IMR-90 (cell line): Measurements from ENCODE around the gene UPK3B. TPM values are rescaled to one million over a fixed set of nuclear protein-coding genes. Genes with fewer than 3 reads are reported as not detected.

ENCODE experiments used
- ATAC-seq: fragments of 200-7000 bp; cut with Tn5 transposase; 2 replicates; pipeline ENCODE4 v1.9.1; 2020; ENCODE audit warnings: low read depth, mild to moderate bottlenecking, moderate library complexity
- BruUV-seq: library from RNA; stranded (reverse); fragments of 400-500 nt; replicated peaks from 2 replicates; lab custom pipeline; 2021; lab: Mats Ljungman, UMichigan
- CTCF ChIA-PET: fragments of 300-600 bp; formaldehyde crosslinking; extraction: SDS; loops from one replicate; lab custom pipeline; 2021; ENCODE audit warnings: antibody characterized with exemption; lab: Yijun Ruan, JAX
- POLR2A ChIA-PET: fragments of 300-600 bp; sonication (Branson Sonifier 250); formaldehyde crosslinking; loops from one replicate; lab custom pipeline; 2022; ENCODE audit warnings: antibody characterized with exemption; ENCODE audit not compliant: unreplicated experiment; lab: Charles Lee
- DNase-seq: peaks from one replicate; pipeline ENCODE4 v3.0.0; 2013
- H2AFZ ChIP-seq: replicated peaks from 2 replicates; pipeline ENCODE3; 2013; ENCODE audit warnings: low read length, mild to moderate bottlenecking; ENCODE audit not compliant: poor library complexity
- H2AK5ac ChIP-seq: 2 replicates; pipeline ENCODE4 v1.6.1; 2013; ENCODE audit warnings: low read depth, low read length, inconsistent platforms
- H2AK9ac ChIP-seq: replicated peaks from 2 replicates; pipeline ENCODE3; 2013; ENCODE audit warnings: mild to moderate bottlenecking, low read depth, low read length, moderate library complexity; ENCODE audit not compliant: poor library complexity
- H2BK120ac ChIP-seq: 2 replicates; pipeline ENCODE4 v1.6.1; 2013; ENCODE audit warnings: low read depth, low read length, inconsistent platforms
- H2BK15ac ChIP-seq: 3 replicates; pipeline ENCODE4 v1.6.1; 2013; ENCODE audit warnings: low read depth, low read length, inconsistent platforms
- H2BK20ac ChIP-seq: 2 replicates; pipeline ENCODE4 v1.6.1; 2013; ENCODE audit warnings: low read depth, mild to moderate bottlenecking, inconsistent platforms, low read length, moderate library complexity
- H2BK5ac ChIP-seq: 2 replicates; pipeline ENCODE4 v1.6.1; 2013; ENCODE audit warnings: mild to moderate bottlenecking, low read depth, low read length, inconsistent platforms; ENCODE audit not compliant: poor library complexity, severe bottlenecking
- H3K14ac ChIP-seq: replicated peaks from 2 replicates; pipeline ENCODE4 v1.6.1; 2013; ENCODE audit warnings: low read depth, low read length, inconsistent platforms
- H3K18ac ChIP-seq: 2 replicates; pipeline ENCODE4 v1.6.1; 2013; ENCODE audit warnings: low read depth, low read length, control low read depth
- H3K23ac ChIP-seq: 2 replicates; pipeline ENCODE4 v1.6.1; 2013; ENCODE audit warnings: low read depth, low read length, inconsistent platforms
- H3K27ac ChIP-seq: 2 replicates; pipeline ENCODE4 v1.5.1; 2013; ENCODE audit warnings: mild to moderate bottlenecking, control low read depth, low read length; ENCODE audit not compliant: insufficient read depth
- H3K27me3 ChIP-seq: 2 replicates; pipeline ENCODE4 v1.6.1; 2013; ENCODE audit warnings: low read length; ENCODE audit not compliant: control insufficient read depth, insufficient read depth
- H3K36me3 ChIP-seq: 2 replicates; pipeline ENCODE4 v1.6.1; 2013; ENCODE audit warnings: low read length, mixed read lengths; ENCODE audit not compliant: control insufficient read depth, insufficient read depth
- H3K4ac ChIP-seq: 2 replicates; pipeline ENCODE4 v1.6.1; 2013; ENCODE audit warnings: low read depth, low read length, inconsistent platforms
- H3K4me1 ChIP-seq: 2 replicates; pipeline ENCODE4 v1.6.1; 2013; ENCODE audit warnings: low read length, mixed read lengths; ENCODE audit not compliant: control insufficient read depth, insufficient read depth
- H3K4me2 ChIP-seq: 2 replicates; pipeline ENCODE4 v1.6.1; 2013; ENCODE audit warnings: low read depth, mild to moderate bottlenecking, control low read depth, low read length, moderate library complexity
- H3K4me3 ChIP-seq: 2 replicates; pipeline ENCODE4 v1.5.1; 2013; ENCODE audit warnings: low read depth, mild to moderate bottlenecking, control low read depth, low read length, moderate library complexity; ENCODE audit not compliant: insufficient read depth
- H3K56ac ChIP-seq: 2 replicates; pipeline ENCODE4 v1.6.1; 2013; ENCODE audit warnings: low read length, inconsistent platforms; ENCODE audit not compliant: insufficient read depth; ENCODE audit errors: extremely low read depth
- H3K79me1 ChIP-seq, 2 experiments: 2 replicates each; pipeline ENCODE4 v1.6.1; 2013; ENCODE audit warnings: low read length in 2 of 2, inconsistent platforms in 1 of 2, low read depth in 1 of 2
- H3K9ac ChIP-seq: 2 replicates; pipeline ENCODE4 v1.6.1; 2013; ENCODE audit warnings: low read depth, low read length, control low read depth
- H3K9me1 ChIP-seq: 2 replicates; pipeline ENCODE4 v1.6.1; 2013; ENCODE audit warnings: low read length, inconsistent platforms; ENCODE audit not compliant: insufficient read depth
- H3K9me3 ChIP-seq: 2 replicates; pipeline ENCODE4 v1.6.1; 2013; ENCODE audit warnings: low read length; ENCODE audit not compliant: control insufficient read depth, insufficient read depth
- H4K20me1 ChIP-seq: 2 replicates; pipeline ENCODE4 v1.6.1; 2013; ENCODE audit warnings: low read length, inconsistent platforms; ENCODE audit not compliant: insufficient read depth
- H4K5ac ChIP-seq: 2 replicates; pipeline ENCODE4 v1.6.1; 2013; ENCODE audit warnings: mild to moderate bottlenecking, low read depth, low read length, control low read depth
- H4K8ac ChIP-seq, 2 experiments: 2 replicates each; pipeline ENCODE4 v1.6.1; 2013; ENCODE audit warnings: low read depth in 2 of 2, low read length in 2 of 2, control low read depth in 1 of 2, inconsistent platforms in 1 of 2
- H4K91ac ChIP-seq: 2 replicates; pipeline ENCODE4 v1.6.1; 2013; ENCODE audit warnings: low read depth, low read length, inconsistent platforms; ENCODE audit not compliant: insufficient read depth
- CEBPB ChIP-seq: IDR thresholded peaks from 2 replicates; pipeline ENCODE4 v1.6.1; 2012; ENCODE audit warnings: low read depth, low read length, improper control_type of control experiment
- CHD1 ChIP-seq: IDR thresholded peaks from 2 replicates; pipeline ENCODE4 v1.6.1; 2012; ENCODE audit warnings: low read depth, low read length, improper control_type of control experiment
- FOS ChIP-seq: fragments of 150-350 bp; IDR thresholded peaks from 2 replicates; pipeline ENCODE4 v1.6.1; 2016; ENCODE audit warnings: low read depth, low read length
- MXI1 ChIP-seq: IDR thresholded peaks from 2 replicates; pipeline ENCODE4 v1.6.1; 2012; ENCODE audit warnings: low read depth, mild to moderate bottlenecking, low read length, moderate library complexity, borderline replicate concordance
- NFE2L2 ChIP-seq: fragments of 150-350 bp; IDR thresholded peaks from 2 replicates; pipeline ENCODE4 v1.6.1; 2016; ENCODE audit warnings: low read depth, mild to moderate bottlenecking, low read length
- POLR2A ChIP-seq: IDR thresholded peaks from 2 replicates; pipeline ENCODE4 v1.6.1; 2012; ENCODE audit warnings: mild to moderate bottlenecking, low read depth, low read length
- RAD21 ChIP-seq: IDR thresholded peaks from 2 replicates; pipeline ENCODE4 v1.6.1; 2012; ENCODE audit warnings: low read length, improper control_type of control experiment
- RCOR1 ChIP-seq: IDR thresholded peaks from 2 replicates; pipeline ENCODE4 v1.6.1; 2012; ENCODE audit warnings: mild to moderate bottlenecking, low read length, improper control_type of control experiment; ENCODE audit not compliant: insufficient replicate concordance
- SMC3 ChIP-seq: fragments of 150-350 bp; IDR thresholded peaks from 2 replicates; pipeline ENCODE4 v1.6.1; 2016; ENCODE audit warnings: low read depth, mild to moderate bottlenecking, antibody characterized with exemption, low read length, moderate library complexity
- WGBS, 2 experiments: methylation state at CpG; one replicate each; pipeline versions ENCODE4 v1.1.5 to v1.1.7; 2013; ENCODE audit warnings: missing lambda C conversion rate in 2 of 2; ENCODE audit not compliant: insufficient read length in 1 of 2; ENCODE audit errors: extremely low coverage in 2 of 2; 5-methylcytosine and 5-hydroxymethylcytosine counted together
- dilution Hi-C: fragments of 300-500 bp; cut with HindIII; formaldehyde crosslinking; loops from one replicate; pipeline ENCODE4 v1.14.3; 2018; ENCODE audit warnings: low sequenced_read_pairs; ENCODE audit not compliant: unreplicated experiment
- in situ Hi-C: fragments of 300-500 bp; cut with MboI; formaldehyde crosslinking; loops from 3 replicates; pipeline ENCODE4 v1.14.3; 2019; ENCODE audit warnings: low sequenced_read_pairs, inconsistent platforms, mixed read lengths
- intact Hi-C: fragments of 100-400 bp; cut with micrococcal nuclease; formaldehyde crosslinking; loops from 2 replicates; pipeline ENCODE4 v1.10.0; 2022
- polyA plus RNA-seq, 3 experiments: library from polyadenylated mRNA; depleted of rRNA; stranded (reverse); fragments of >200 nt; gene quantifications; 2 replicates each; pipeline ENCODE4 v1.2.3, GENCODE V29; 2012; ENCODE audit warnings: low replicate concordance in 1 of 3
- total RNA-seq: library from RNA; depleted of rRNA; stranded (reverse); fragments of >200 nt; gene quantifications from 2 replicates; pipeline ENCODE4 v1.2.3, GENCODE V29; 2012
- TF ChIP-seq, protein P1 (sequence below): fragments of 150-350 bp; IDR thresholded peaks from 2 replicates; pipeline ENCODE4 v1.6.1; 2017; ENCODE audit warnings: mild to moderate bottlenecking, antibody characterized with exemption, low read length, low read depth
- TF ChIP-seq, protein P2 (sequence below): fragments of 150-350 bp; IDR thresholded peaks from 2 replicates; pipeline ENCODE4 v1.6.1; 2016; ENCODE audit warnings: low read depth, mild to moderate bottlenecking, low read length, moderate library complexity, borderline replicate concordance

Gene UPK3B
- total and polyA plus RNA-seq, 2 of the 4 experiments (the other 2 are of a cell fraction), result 0.26 TPM; not detected in 1

DNA sequence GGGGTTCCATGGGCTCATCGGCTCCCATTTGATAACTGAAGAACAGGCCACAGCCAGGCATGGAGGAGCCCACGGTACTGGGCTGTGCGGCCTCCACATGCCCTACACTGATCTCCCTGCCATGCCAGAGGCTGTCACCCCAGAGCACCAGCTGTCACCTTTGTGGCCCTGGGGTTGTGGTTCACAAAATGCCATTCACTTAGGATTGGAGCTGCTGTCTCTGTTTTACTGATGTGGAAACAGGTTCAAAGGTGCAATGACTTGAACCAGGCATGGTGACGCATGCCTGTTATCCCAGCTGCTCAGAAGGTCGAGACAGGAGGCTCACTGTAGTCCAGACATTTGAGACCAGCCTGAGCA lies 4.3 kb upstream of the UPK3B start:
- no TSS peak for BruUV-seq
- H2AK5ac ChIP-seq, result no peak overlapping the region
- H3K4me3 ChIP-seq, result no peak overlapping the region
- no peak overlapping the region for H2BK5ac ChIP-seq
- H3K36me3 ChIP-seq, result peaks cover 16% of the 10 kb centered on the region
- H3K27ac ChIP-seq, result no peak overlapping the region
- POLR2A ChIA-PET, result no interaction called here
- no peak overlapping the region for H3K14ac ChIP-seq
- in situ Hi-C loops (loop anchor here (5.0 kb wide), 1 partner anchor 74 kb away; no protein-coding TSS in a partner anchor), dilution Hi-C loops (no loop called here), intact Hi-C loops (no loop called here)
- no peaks in the 10 kb centered on the region for H3K27me3 ChIP-seq
- no peak overlapping the region for H2BK15ac ChIP-seq
- H3K56ac ChIP-seq, result no peak overlapping the region
- H3K4ac ChIP-seq, result no peak overlapping the region
- WGBS, 2 experiments, result no CpG with 5 or more reads among the region's 5 CpGs
- H3K4me2 ChIP-seq, result no peak overlapping the region
- H2BK20ac ChIP-seq, result no peak overlapping the region
- no peak overlapping the region for H4K91ac ChIP-seq
- no peak overlapping the region for H3K18ac ChIP-seq
- no peak overlapping the region for H4K8ac ChIP-seq
- H3K9me1 ChIP-seq, result no peaks in the 10 kb centered on the region
- CTCF ChIA-PET, result no interaction called here
- H4K20me1 ChIP-seq, result no peaks in the 10 kb centered on the region
- no peaks in the 10 kb centered on the region; a peak in 1 of 4 replicates for H3K79me1 ChIP-seq
- H3K9me3 ChIP-seq, result no peaks in the 10 kb centered on the region
- H4K5ac ChIP-seq, result no peak overlapping the region
- ATAC-seq (no peak), DNase-seq (no peak)
- no peak overlapping the region for H2BK120ac ChIP-seq
- H3K4me1 ChIP-seq, result no peaks in the 10 kb centered on the region
- no peak overlapping the region for H3K9ac ChIP-seq
- H2AK9ac ChIP-seq, result no peak overlapping the region
- no peak overlapping the region for H3K23ac ChIP-seq
- TF ChIP-seq SMC3, result no peak
- TF ChIP-seq CEBPB, result no peak
- TF ChIP-seq FOS, result no peak
- TF ChIP-seq, protein P1, sequence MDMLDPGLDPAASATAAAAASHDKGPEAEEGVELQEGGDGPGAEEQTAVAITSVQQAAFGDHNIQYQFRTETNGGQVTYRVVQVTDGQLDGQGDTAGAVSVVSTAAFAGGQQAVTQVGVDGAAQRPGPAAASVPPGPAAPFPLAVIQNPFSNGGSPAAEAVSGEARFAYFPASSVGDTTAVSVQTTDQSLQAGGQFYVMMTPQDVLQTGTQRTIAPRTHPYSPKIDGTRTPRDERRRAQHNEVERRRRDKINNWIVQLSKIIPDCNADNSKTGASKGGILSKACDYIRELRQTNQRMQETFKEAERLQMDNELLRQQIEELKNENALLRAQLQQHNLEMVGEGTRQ, result no peak
- TF ChIP-seq RCOR1, result no peak
- no peak for TF ChIP-seq MXI1
- TF ChIP-seq CHD1, result no peak
- TF ChIP-seq, protein P2, sequence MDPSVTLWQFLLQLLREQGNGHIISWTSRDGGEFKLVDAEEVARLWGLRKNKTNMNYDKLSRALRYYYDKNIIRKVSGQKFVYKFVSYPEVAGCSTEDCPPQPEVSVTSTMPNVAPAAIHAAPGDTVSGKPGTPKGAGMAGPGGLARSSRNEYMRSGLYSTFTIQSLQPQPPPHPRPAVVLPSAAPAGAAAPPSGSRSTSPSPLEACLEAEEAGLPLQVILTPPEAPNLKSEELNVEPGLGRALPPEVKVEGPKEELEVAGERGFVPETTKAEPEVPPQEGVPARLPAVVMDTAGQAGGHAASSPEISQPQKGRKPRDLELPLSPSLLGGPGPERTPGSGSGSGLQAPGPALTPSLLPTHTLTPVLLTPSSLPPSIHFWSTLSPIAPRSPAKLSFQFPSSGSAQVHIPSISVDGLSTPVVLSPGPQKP, result no peak
- TF ChIP-seq RAD21, result no peak
- no peak for TF ChIP-seq POLR2A
- TF ChIP-seq NFE2L2, result no peak
- H2AFZ ChIP-seq, result no peak overlapping the region
